ENCODE results near the gene RALB. TPM values are rescaled to one million over a fixed set of nuclear protein-coding genes. Genes with fewer than 3 reads are reported as not detected.
A peak's percentile ranks its signal among the peaks of the same experiment; 100 is the strongest.

The RALB gene
- total RNA-seq, 4 donors from 2014 or later, result 22.4 to 42.8 (median 34.9) TPM

- intact Hi-C loops (cut with DNase I; ENCODE audit: low total_unique reads), result no loop called here
- DNase-seq (ENCODE audit: low spot score in 2 of 2), result peak; percentile 87 to 98
- no peak for TF ChIP-seq CTCF (IDR thresholded peaks at IDR 0.05)
- TF ChIP-seq POLR2A (IDR thresholded peaks at IDR 0.05), result no peak
- WGBS, 2 donors, result 2 to 4% methylated on average over 41 to 43 of the region's 108 CpGs
- peak within 1 kb of the TSS; percentile 58 for H3K4me3 ChIP-seq (ENCODE audit: low read depth, poor library complexity, severe bottlenecking)
These were observed 29.4 kb upstream of the RALB start, which contains the start of gene TMEM185B for GRCh38 chr2:120223034-120223912. Gene TMEM185B (minus strand): TSS chr2:120223400. CDS start chr2:120222976, 424 bp downstream.

GRCh38 chr2:120224256-120224655, 28.4 kb upstream of the RALB start:
- 92 to 96% methylated on average over 13 of the region's 13 CpGs for WGBS, 2 donors
- TF ChIP-seq CTCF (IDR thresholded peaks at IDR 0.05), result no peak
- no peak for TF ChIP-seq POLR2A (IDR thresholded peaks at IDR 0.05)
- DNase-seq (ENCODE audit: low spot score in 2 of 2), result peak in 1 of 2 donors; percentile 85
- no peak overlapping the region for H3K4me3 ChIP-seq (ENCODE audit: low read depth, poor library complexity, severe bottlenecking)
- intact Hi-C loops (cut with DNase I; ENCODE audit: low total_unique reads), result no loop called here

- TF ChIP-seq POLR2A (IDR thresholded peaks at IDR 0.05) (no peak), CTCF (IDR thresholded peaks at IDR 0.05) (no peak)
- peak in 1 of 2 donors; percentile 77 for DNase-seq (ENCODE audit: low spot score in 2 of 2)
- no peak overlapping the region for H3K4me3 ChIP-seq (ENCODE audit: low read depth, poor library complexity, severe bottlenecking)
- intact Hi-C loops (cut with DNase I; ENCODE audit: low total_unique reads), result no loop called here
- WGBS, 2 donors, result 94 to 96% methylated on average over 9 of the region's 9 CpGs
These were observed 27.7 kb upstream of the RALB start for GRCh38 chr2:120224735-120225548.

- no peak for DNase-seq (ENCODE audit: low spot score in 2 of 2)
- TF ChIP-seq CTCF (IDR thresholded peaks at IDR 0.05), result no peak
- TF ChIP-seq POLR2A (IDR thresholded peaks at IDR 0.05), result no peak
- intact Hi-C loops (cut with DNase I; ENCODE audit: low total_unique reads), result no loop called here
- WGBS, 2 donors, result 88 to 89% methylated on average over 9 of the region's 9 CpGs
- no peak overlapping the region for H3K4me3 ChIP-seq (ENCODE audit: low read depth, poor library complexity, severe bottlenecking)
These were observed 27.0 kb upstream of the RALB start for GRCh38 chr2:120225549-120226065.

- H3K4me3 ChIP-seq (ENCODE audit: low read depth, poor library complexity, severe bottlenecking), result no peak overlapping the region
- TF ChIP-seq POLR2A (IDR thresholded peaks at IDR 0.05), result no peak
- no peak for TF ChIP-seq CTCF (IDR thresholded peaks at IDR 0.05)
- intact Hi-C loops (cut with DNase I; ENCODE audit: low total_unique reads), result no loop called here
- DNase-seq (ENCODE audit: low spot score in 2 of 2), result no peak
- WGBS, 2 donors, result 81 to 87% methylated on average over 9 of the region's 9 CpGs
These were observed 26.3 kb upstream of the RALB start for GRCh38 chr2:120226316-120226715.

Data from lower leg skin (tissue), 4 donors.